ENCODE data around the gene PLEKHA7.

PLEKHA7 gene

GRCh38 chr11:16856022-16856471, 158.2 kb downstream of the PLEKHA7 start:
- Histone ChIP-seq H3K36me3 (peaks cover 41% of the 10 kb centered on the region), H3K4me3 (ENCODE audit: low read depth, low read length) (no peak overlapping the region), H3K27me3 (ENCODE audit: insufficient read depth, low read depth, severe bottlenecking) (no peaks in the 10 kb centered on the region), H3K27ac (no peak overlapping the region), H3K9me3 (ENCODE audit: severe bottlenecking) (no peaks in the 10 kb centered on the region)
- TF ChIP-seq, protein P1, sequence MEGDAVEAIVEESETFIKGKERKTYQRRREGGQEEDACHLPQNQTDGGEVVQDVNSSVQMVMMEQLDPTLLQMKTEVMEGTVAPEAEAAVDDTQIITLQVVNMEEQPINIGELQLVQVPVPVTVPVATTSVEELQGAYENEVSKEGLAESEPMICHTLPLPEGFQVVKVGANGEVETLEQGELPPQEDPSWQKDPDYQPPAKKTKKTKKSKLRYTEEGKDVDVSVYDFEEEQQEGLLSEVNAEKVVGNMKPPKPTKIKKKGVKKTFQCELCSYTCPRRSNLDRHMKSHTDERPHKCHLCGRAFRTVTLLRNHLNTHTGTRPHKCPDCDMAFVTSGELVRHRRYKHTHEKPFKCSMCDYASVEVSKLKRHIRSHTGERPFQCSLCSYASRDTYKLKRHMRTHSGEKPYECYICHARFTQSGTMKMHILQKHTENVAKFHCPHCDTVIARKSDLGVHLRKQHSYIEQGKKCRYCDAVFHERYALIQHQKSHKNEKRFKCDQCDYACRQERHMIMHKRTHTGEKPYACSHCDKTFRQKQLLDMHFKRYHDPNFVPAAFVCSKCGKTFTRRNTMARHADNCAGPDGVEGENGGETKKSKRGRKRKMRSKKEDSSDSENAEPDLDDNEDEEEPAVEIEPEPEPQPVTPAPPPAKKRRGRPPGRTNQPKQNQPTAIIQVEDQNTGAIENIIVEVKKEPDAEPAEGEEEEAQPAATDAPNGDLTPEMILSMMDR (IDR thresholded peaks at IDR 0.05; ENCODE audit: low read depth, low read length): no peak
- no peak for DNase-seq

GRCh38 chr11:16854979-16855378, 159.2 kb downstream of the PLEKHA7 start:
- TF ChIP-seq, protein P1 (IDR thresholded peaks at IDR 0.05; ENCODE audit: low read depth, low read length): no peak
- Histone ChIP-seq H3K36me3 (peaks cover 52% of the 10 kb centered on the region), H3K27ac (no peak overlapping the region), H3K4me3 (ENCODE audit: low read depth, low read length) (no peak overlapping the region), H3K9me3 (ENCODE audit: severe bottlenecking) (no peaks in the 10 kb centered on the region), H3K27me3 (ENCODE audit: insufficient read depth, low read depth, severe bottlenecking) (no peaks in the 10 kb centered on the region)
- no peak for DNase-seq

DNA sequence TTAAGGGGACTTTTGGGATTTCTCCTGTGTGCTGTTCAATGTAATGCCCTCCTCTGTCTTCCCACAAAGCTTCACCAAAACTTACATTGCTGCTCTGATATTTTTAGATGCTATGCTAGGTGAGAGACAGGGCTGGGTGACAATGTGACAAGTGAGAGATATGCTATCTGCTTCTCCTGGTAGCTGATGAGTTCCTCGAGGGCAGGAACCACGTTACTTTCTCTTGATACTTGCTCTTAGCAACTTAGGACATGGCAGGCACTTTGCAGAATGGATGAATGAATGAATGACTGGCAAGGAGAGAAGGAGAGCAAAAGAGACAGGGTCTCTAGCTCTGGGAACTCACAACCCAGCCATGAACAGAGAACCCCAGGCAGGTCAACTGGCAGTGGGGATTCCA, 160.4 kb downstream of the PLEKHA7 start:
- Histone ChIP-seq H3K4me3 (ENCODE audit: low read depth, low read length) (no peak overlapping the region), H3K9me3 (ENCODE audit: severe bottlenecking) (no peaks in the 10 kb centered on the region), H3K27me3 (ENCODE audit: insufficient read depth, low read depth, severe bottlenecking) (no peaks in the 10 kb centered on the region), H3K36me3 (peaks cover 60% of the 10 kb centered on the region), H3K27ac (no peak overlapping the region)
- DNase-seq: no peak
- TF ChIP-seq, protein P1 (IDR thresholded peaks at IDR 0.05; ENCODE audit: low read depth, low read length): no peak

- TF ChIP-seq, protein P1 (IDR thresholded peaks at IDR 0.05; ENCODE audit: low read depth, low read length): no peak
- DNase-seq: no peak
- peaks cover 66% of the 10 kb centered on the region for H3K36me3 ChIP-seq
Measured at GRCh38 chr11:16853266-16853665, 160.9 kb downstream of the PLEKHA7 start.

DNA sequence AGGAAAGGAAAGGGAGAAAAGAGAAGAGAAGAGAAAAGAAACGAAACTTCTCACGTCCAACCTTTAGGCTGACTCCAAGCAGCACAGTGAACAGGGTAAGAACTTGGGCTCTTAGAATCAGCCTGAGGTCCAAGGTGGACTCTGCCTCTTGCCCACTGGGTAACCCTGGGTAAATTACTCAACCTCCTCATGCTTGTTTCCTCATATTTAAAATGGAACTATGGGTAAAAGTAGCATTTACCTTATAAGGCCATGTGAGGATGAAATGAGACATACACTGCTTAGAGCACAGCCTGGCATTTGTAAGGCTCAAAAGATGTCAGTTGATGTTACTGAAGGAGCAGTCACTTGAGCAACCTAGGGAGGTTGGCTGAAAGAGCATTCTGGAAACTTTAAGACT, 167.9 kb downstream of the PLEKHA7 start:
- TF ChIP-seq, protein P1 (IDR thresholded peaks at IDR 0.05; ENCODE audit: low read depth, low read length): no peak
- no peak for DNase-seq
- no peak overlapping the region for H3K27ac ChIP-seq

More at GRCh38 chr11:16853266-16853665, 160.9 kb downstream of the PLEKHA7 start:
- no peak overlapping the region for H3K27ac ChIP-seq
- no peaks in the 10 kb centered on the region for H3K27me3 ChIP-seq (ENCODE audit: insufficient read depth, low read depth, severe bottlenecking)
- no peaks in the 10 kb centered on the region for H3K9me3 ChIP-seq (ENCODE audit: severe bottlenecking)
- no peak overlapping the region for H3K4me3 ChIP-seq (ENCODE audit: low read depth, low read length)

DNA sequence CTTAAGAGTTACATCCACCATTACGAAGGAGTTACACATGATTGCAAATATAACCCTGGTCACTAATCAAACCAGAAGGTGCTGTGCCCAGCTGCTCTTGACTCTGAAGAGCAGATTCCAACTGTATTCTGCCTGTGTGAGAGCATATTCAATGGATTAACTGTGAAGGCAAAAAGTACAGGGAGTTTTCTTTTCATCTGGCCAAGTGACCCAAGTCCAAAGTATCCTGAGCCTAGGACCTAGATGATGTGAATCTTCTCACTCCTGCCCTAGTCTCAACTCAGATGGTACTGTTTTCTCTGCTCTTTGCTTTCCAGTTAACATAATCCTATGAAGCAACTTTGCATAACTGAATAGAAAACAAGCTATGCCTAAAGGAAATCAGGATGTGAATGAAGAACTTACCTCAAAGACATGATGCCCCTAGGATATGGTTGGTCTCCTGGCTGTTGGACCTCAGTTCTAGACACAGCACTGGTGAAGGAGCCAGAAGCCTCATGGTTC, 169.9 kb downstream of the PLEKHA7 start:
- no peak overlapping the region for H3K4me3 ChIP-seq (ENCODE audit: low read depth, low read length)
- no peak for DNase-seq
- H3K36me3 ChIP-seq: peaks cover 74% of the 10 kb centered on the region
- no peak overlapping the region for H3K27ac ChIP-seq
- TF ChIP-seq, protein P1 (IDR thresholded peaks at IDR 0.05; ENCODE audit: low read depth, low read length): no peak
- no peaks in the 10 kb centered on the region for H3K27me3 ChIP-seq (ENCODE audit: insufficient read depth, low read depth, severe bottlenecking)
- H3K9me3 ChIP-seq (ENCODE audit: severe bottlenecking): no peaks in the 10 kb centered on the region

More for the DNA sequence above, 167.9 kb downstream of the PLEKHA7 start:
- no peaks in the 10 kb centered on the region for H3K9me3 ChIP-seq (ENCODE audit: severe bottlenecking)
- H3K4me3 ChIP-seq (ENCODE audit: low read depth, low read length): no peak overlapping the region
- peaks cover 72% of the 10 kb centered on the region for H3K36me3 ChIP-seq
- no peaks in the 10 kb centered on the region for H3K27me3 ChIP-seq (ENCODE audit: insufficient read depth, low read depth, severe bottlenecking)

Measured in WERI-Rb-1 (cell line).